ENCODE results near the gene RACK1. TPM values are rescaled to one million over a fixed set of nuclear protein-coding genes. Genes with fewer than 3 reads are reported as not detected.

The RACK1 gene
- total and polyA plus RNA-seq, 2 of the 13 experiments (the other 11 are each of a cell fraction or from before 2014, with no cell fraction given): 2,514 to 6,141 TPM

- TF ChIP-seq ZNF407 (CRISPR knock-in tag; IDR thresholded peaks at IDR 0.05; ENCODE audit: not compliant biosample characterization) (peak; percentile 44), TAF15 (IDR thresholded peaks at IDR 0.05; ENCODE audit: low read depth, low read length, poor library complexity, severe bottlenecking) (peak; percentile 41), HHEX (CRISPR knock-in tag; IDR thresholded peaks at IDR 0.05) (no peak), SP5 (CRISPR knock-in tag; IDR thresholded peaks at IDR 0.05; ENCODE audit: borderline replicate concordance, low read depth) (no peak), SNAPC4 (CRISPR knock-in tag; IDR thresholded peaks at IDR 0.05) (0 out of 2 replicates have a peak, but pooled peaks have one; percentile 8), PPARG (CRISPR knock-in tag; conservative IDR thresholded peaks at IDR 0.05) (no peak), ARHGAP35 (CRISPR knock-in tag; IDR thresholded peaks at IDR 0.05; ENCODE audit: borderline replicate concordance) (no peak), GMEB1 (CRISPR knock-in tag; IDR thresholded peaks at IDR 0.05; ENCODE audit: borderline replicate concordance) (0 out of 2 replicates have a peak, but pooled peaks have one; percentile 21), HMGA1 (CRISPR knock-in tag; conservative IDR thresholded peaks at IDR 0.05) (no peak)
Measured at GRCh38 chr5:181217111-181217802, 26.4 kb downstream of the RACK1 start (continued).

All from HepG2 (cell line).